Colonic mucosa (tissue), 4 donors: ENCODE measurements around the gene SRP54. TPM values are rescaled to one million over a fixed set of nuclear protein-coding genes. Genes with fewer than 3 reads are reported as not detected.
"Not testable (repeated sequence)": the region's sequence is repeated elsewhere in the genome, so short reads cannot be mapped to it uniquely, and the experiment has no call there.

Experiments used
- DNase-seq: peaks from one replicate; pipeline ENCODE4 v3.0.0-alpha.2; 2020
- H3K27ac ChIP-seq: fragments of 200-600 bp; one replicate; pipeline ENCODE4 v1.8.0; 2021
- H3K27me3 ChIP-seq: fragments of 200-600 bp; one replicate; pipeline ENCODE4 v1.8.0; 2021
- H3K36me3 ChIP-seq: fragments of 200-600 bp; one replicate; pipeline ENCODE4 v1.8.0; 2021
- H3K4me1 ChIP-seq: fragments of 200-600 bp; one replicate; pipeline ENCODE4 v1.8.0; 2021; ENCODE audit warnings: mild to moderate bottlenecking
- H3K4me3 ChIP-seq: fragments of 200-600 bp; one replicate; pipeline ENCODE4 v1.8.0; 2021
- H3K9ac ChIP-seq, 2 donors: one replicate each; pipeline ENCODE4 v1.7.0; 2013; ENCODE audit warnings: control low read depth in 2 of 2, low read depth in 2 of 2, low read length in 2 of 2
- H3K9me3 ChIP-seq: fragments of 200-600 bp; one replicate; pipeline ENCODE4 v1.8.0; 2021
- CTCF ChIP-seq: fragments of 200-600 bp; IDR thresholded peaks from one replicate; pipeline ENCODE4 v1.8.0; 2022; ENCODE audit warnings: antibody characterized with exemption, mild to moderate bottlenecking
- intact Hi-C: fragments of 100-400 bp; cut with DNase I; formaldehyde crosslinking; loops from one replicate; pipeline ENCODE4 v1.14.1; 2022
- total RNA-seq, 2 donors: library from RNA; stranded (reverse); fragmentation: NEBNext Ultra II Directional in 1 of 2; extraction: Animal tissue kit (Norgen Biotek cat#: 25700) in 1 of 2; gene quantifications; one replicate each; pipeline ENCODE4 v1.2.1, GENCODE V29; 2021
- donor health status: healthy.
- donor health status: DM: no; HTN: no; CAD: no.
- donor health status: DM: no; HTN: no; CAD: no.

The SRP54 gene
- total RNA-seq, 2 donors from 2014 or later, result 43.5 to 45.6 TPM

- Histone ChIP-seq H3K27ac (no peak overlapping the region), H3K4me1 (no peaks in the 10 kb centered on the region), H3K27me3 (no peaks in the 10 kb centered on the region), H3K36me3 (peaks cover 5% of the 10 kb centered on the region), H3K9ac (no peak overlapping the region), H3K9me3 (no peaks in the 10 kb centered on the region), H3K4me3 (no peak overlapping the region)
- intact Hi-C loops, result no loop called here
- DNase-seq, result no peak
- TF ChIP-seq CTCF, result no peak
Measured at GRCh38 chr14:35020713-35021112, 37.9 kb downstream of the SRP54 start.

GRCh38 chr14:35028435-35028834 lies 45.6 kb downstream of the SRP54 start:
- Histone ChIP-seq H3K36me3 (peaks cover 5% of the 10 kb centered on the region), H3K9me3 (no peaks in the 10 kb centered on the region), H3K4me3 (no peak overlapping the region), H3K4me1 (no peaks in the 10 kb centered on the region), H3K9ac (no peak overlapping the region), H3K27ac (no peak overlapping the region), H3K27me3 (no peaks in the 10 kb centered on the region)
- DNase-seq, result no peak
- TF ChIP-seq CTCF, result no peak
- intact Hi-C loops, result no loop called here

- intact Hi-C loops, result no loop called here
- no peaks in the 10 kb centered on the region for H3K27me3 ChIP-seq
- no peak for TF ChIP-seq CTCF
- DNase-seq, result no peak
- H3K9me3 ChIP-seq, result no peaks in the 10 kb centered on the region
- H3K36me3 ChIP-seq, result no peaks in the 10 kb centered on the region
- no peak overlapping the region for H3K9ac ChIP-seq
- no peak overlapping the region for H3K27ac ChIP-seq
- no peaks in the 10 kb centered on the region for H3K4me1 ChIP-seq
- H3K4me3 ChIP-seq, result no peak overlapping the region
Measured at GRCh38 chr14:35032562-35032961, 49.8 kb downstream of the SRP54 start.

GRCh38 chr14:35034440-35034833 lies 51.6 kb downstream of the SRP54 start:
- Histone ChIP-seq H3K27me3 (no peaks in the 10 kb centered on the region), H3K27ac (no peak overlapping the region), H3K9ac (no peak overlapping the region), H3K4me1 (no peaks in the 10 kb centered on the region), H3K4me3 (no peak overlapping the region), H3K36me3 (no peaks in the 10 kb centered on the region), H3K9me3 (no peaks in the 10 kb centered on the region)
- DNase-seq, result no peak
- no peak for TF ChIP-seq CTCF
- intact Hi-C loops, result no loop called here

- H3K4me3 ChIP-seq, DNase-seq, H3K9me3 ChIP-seq, H3K27me3 ChIP-seq, H3K27ac ChIP-seq, H3K4me1 ChIP-seq, H3K36me3 ChIP-seq, intact Hi-C loops, H3K9ac ChIP-seq: not testable (repeated sequence)
Measured at GRCh38 chr14:35034944-35035554, 52.3 kb downstream of the SRP54 start.

GRCh38 chr14:35038312-35038711 lies 55.5 kb downstream of the SRP54 start:
- H3K27me3 ChIP-seq, H3K9ac ChIP-seq, H3K4me1 ChIP-seq, H3K4me3 ChIP-seq, H3K27ac ChIP-seq, DNase-seq, H3K36me3 ChIP-seq, H3K9me3 ChIP-seq, intact Hi-C loops: not testable (repeated sequence)
